ENCODE data around the gene AUTS2.

AUTS2 gene

DNA sequence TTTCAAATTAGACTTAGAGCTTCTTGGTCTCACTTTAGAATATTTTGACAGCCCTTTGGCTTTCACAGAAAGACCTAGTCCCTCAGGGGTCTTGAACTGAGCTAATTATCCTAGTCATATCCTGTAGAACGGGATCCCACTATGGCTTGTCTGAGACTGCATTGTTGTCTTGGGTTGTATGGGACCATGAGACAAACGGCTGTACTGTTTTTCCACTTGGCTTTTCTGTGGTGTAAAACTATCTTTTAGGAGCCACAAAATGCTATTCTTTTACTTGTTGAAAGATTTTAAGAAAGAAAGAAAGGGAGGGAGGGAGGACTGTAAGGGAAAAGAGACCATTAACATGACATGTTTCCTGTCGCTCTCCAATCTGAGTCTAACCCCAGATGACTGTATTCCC is 432.5 kb downstream of the AUTS2 start:
- DNase-seq (ENCODE audit: low read depth), result no peak
- TF ChIP-seq, protein P1, sequence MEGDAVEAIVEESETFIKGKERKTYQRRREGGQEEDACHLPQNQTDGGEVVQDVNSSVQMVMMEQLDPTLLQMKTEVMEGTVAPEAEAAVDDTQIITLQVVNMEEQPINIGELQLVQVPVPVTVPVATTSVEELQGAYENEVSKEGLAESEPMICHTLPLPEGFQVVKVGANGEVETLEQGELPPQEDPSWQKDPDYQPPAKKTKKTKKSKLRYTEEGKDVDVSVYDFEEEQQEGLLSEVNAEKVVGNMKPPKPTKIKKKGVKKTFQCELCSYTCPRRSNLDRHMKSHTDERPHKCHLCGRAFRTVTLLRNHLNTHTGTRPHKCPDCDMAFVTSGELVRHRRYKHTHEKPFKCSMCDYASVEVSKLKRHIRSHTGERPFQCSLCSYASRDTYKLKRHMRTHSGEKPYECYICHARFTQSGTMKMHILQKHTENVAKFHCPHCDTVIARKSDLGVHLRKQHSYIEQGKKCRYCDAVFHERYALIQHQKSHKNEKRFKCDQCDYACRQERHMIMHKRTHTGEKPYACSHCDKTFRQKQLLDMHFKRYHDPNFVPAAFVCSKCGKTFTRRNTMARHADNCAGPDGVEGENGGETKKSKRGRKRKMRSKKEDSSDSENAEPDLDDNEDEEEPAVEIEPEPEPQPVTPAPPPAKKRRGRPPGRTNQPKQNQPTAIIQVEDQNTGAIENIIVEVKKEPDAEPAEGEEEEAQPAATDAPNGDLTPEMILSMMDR (IDR thresholded peaks at IDR 0.05; ENCODE audit: control insufficient read depth, extremely low read depth, insufficient read depth), result no peak
- H3K4me3 ChIP-seq (ENCODE audit: low read depth, low read length), result no peak overlapping the region

DNA sequence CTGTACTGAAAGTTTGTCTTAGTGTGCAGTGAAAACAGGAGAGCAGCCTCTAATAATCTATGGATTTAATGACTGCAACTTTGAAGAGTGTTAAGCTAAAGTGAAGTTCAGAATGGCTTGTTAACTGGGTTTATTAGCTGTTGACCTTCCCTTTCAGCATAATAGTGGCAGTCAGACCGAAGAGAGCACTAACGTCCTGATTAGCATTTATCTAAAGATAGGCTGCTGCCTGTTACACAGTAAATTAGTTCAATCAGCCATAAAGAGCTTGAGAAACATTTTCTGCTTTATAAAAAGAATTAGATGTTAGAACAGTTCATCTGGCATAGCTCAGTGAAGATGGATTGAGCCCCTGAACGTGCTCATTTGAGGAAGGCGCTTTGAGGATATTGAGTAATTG is 433.0 kb downstream of the AUTS2 start:
- TF ChIP-seq, protein P1 (IDR thresholded peaks at IDR 0.05; ENCODE audit: control insufficient read depth, extremely low read depth, insufficient read depth), result no peak

DNA sequence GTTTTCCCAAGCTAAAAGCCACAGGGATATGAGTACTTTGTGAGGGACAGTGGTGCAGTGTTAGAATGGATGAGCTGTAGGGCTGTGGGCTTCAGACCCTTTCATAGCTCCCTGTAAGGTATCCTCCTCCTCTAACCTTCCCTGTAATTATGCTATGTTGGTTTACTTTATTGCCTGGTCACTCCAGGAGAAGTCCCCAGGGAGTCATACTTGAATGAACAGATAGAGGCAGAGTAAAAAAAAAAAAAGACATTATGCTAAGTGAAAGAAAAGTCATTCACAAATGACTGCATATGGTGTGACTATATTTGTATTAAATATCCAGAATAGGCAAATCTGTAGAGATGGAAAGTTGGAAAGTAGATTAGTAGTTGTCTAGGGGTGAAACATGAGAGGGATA is 434.4 kb downstream of the AUTS2 start:
- TF ChIP-seq, protein P1 (IDR thresholded peaks at IDR 0.05; ENCODE audit: control insufficient read depth, extremely low read depth, insufficient read depth), result no peak
- DNase-seq (ENCODE audit: low read depth), result no peak
- no peak overlapping the region for H3K4me3 ChIP-seq (ENCODE audit: low read depth, low read length)

More for the DNA sequence above, 433.0 kb downstream of the AUTS2 start:
- H3K4me3 ChIP-seq (ENCODE audit: low read depth, low read length), result no peak overlapping the region
- DNase-seq (ENCODE audit: low read depth), result no peak

DNA sequence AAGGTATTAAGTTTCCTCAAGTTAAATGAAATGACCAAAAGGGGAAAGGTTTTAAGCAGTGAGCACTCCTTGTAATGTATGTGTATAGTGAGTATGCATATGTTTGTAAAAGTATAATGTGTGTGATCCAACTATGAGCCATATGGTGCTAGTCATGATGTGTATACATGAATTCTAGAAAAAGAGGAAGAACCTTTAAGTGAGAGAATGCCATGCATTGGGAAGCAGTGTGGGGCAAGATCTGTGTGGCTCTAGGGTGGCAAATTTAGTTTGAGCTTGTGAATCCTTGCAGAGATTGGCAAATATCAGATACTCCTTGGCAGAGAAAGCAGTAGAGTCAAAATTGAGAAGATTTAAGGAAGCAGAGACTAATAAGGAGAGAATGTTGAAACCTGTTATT is 435.0 kb downstream of the AUTS2 start:
- no peak overlapping the region for H3K4me3 ChIP-seq (ENCODE audit: low read depth, low read length)
- DNase-seq (ENCODE audit: low read depth), result no peak
- TF ChIP-seq, protein P1 (IDR thresholded peaks at IDR 0.05; ENCODE audit: control insufficient read depth, extremely low read depth, insufficient read depth), result no peak

DNA sequence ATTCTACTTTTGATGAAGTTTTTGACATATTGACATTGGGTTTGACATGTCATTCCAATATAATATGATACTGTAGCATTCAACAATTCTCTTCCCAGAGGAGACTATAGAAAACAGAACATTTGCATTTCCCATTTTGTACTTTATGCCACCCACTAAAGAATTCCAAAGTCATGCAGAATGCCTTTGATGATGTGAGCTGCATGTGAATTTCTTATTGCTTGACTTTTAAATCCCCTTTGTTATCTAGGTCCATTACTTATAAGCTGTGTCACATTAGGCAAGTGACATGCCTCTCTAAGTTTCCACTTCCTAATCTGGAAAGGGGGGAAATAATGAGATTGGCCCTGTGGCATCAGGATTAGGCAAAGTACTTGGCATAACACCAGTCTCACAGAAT is 436.7 kb downstream of the AUTS2 start:
- no peak overlapping the region for H3K4me3 ChIP-seq (ENCODE audit: low read depth, low read length)
- DNase-seq (ENCODE audit: low read depth), result no peak
- TF ChIP-seq, protein P1 (IDR thresholded peaks at IDR 0.05; ENCODE audit: control insufficient read depth, extremely low read depth, insufficient read depth), result no peak

DNA sequence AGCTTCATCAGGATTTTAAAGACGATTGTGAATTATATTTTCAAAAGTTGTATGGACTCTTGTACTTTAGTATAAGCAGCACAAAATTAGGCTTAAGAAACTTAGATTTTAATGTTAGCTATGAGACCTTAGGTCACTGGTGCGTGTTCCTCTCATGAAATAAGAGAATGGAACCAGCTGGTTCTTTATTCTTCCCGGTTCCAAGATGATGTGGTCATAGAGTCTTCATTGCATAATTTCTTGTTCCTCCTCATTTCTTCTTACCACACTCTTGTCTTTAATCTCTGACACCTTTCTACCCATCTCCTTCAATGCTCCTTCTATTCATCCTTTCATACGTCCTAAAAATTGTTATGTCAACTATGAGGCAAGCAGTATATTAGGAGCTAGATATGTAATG is 437.2 kb downstream of the AUTS2 start:
- TF ChIP-seq, protein P1 (IDR thresholded peaks at IDR 0.05; ENCODE audit: control insufficient read depth, extremely low read depth, insufficient read depth), result no peak
- H3K4me3 ChIP-seq (ENCODE audit: low read depth, low read length), result no peak overlapping the region
- DNase-seq (ENCODE audit: low read depth), result no peak

DNA sequence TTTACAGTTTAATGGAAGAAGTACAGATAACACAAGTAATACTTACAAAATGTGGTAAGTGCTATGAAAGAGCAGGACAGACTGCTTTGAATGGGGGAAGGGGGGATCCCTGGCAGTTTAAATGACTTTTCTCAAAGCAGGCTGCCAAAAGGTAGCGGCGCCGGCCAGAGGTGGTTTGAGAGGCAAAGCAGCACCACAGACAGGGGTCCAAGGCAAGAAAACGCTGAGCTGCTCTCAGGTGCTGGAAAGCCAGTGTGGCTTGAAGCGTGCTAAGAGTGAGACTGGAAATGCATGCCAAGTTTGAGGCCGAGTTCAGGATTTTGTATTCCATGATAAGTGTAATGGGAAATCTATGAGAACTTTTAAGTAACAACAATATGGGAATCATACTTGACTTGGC is 437.7 kb downstream of the AUTS2 start:
- DNase-seq (ENCODE audit: low read depth), result no peak
- no peak overlapping the region for H3K4me3 ChIP-seq (ENCODE audit: low read depth, low read length)
- TF ChIP-seq, protein P1 (IDR thresholded peaks at IDR 0.05; ENCODE audit: control insufficient read depth, extremely low read depth, insufficient read depth), result no peak

All from LNCaP clone FGC (cell line).